Measurements from ENCODE around the gene OLFM1.

The OLFM1 gene

DNA sequence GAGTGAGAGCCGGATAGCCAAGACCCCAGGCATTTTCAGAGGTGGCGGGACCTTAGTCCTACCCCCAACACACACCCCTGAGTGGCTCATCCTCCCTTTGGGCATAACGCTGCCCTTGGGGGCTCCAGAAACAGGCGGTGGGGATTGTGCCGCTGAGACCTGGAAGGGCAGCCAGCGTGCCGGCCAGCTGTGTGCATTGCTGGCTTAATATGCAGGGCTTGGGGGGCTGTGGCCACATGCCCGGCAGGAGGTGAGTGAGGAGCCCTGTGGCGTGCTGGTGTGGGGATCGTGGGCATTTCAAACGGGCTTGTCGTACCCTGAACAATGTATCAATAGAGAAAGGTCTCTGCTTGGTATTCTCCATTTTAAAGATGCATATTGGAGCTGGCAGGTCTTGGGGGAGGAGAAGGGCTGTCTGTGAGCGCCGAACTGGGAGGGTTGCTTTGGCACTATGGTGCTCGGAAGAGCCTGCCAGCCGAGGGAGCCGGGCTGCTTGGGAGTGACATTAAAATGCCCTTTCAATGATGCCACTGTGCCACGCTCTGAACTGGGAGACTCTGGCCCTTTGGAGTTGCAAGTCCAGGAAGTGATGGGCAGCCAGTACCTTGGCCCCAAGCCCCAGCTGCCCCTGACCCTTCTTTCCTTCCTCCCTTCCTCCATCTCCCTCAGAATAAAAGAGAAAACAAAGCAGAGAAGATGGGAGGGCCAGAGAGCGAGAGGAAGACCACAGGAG lies 11.2 kb upstream of the OLFM1 start:
- Histone ChIP-seq H3K27me3 (ENCODE audit: control insufficient read depth in 1 of 2, insufficient read depth in 2 of 2, low read length in 2 of 2) (peaks cover 7 to 14% of the 10 kb centered on the region in 2 donors), H3K9ac (ENCODE audit: low read depth in 1 of 2, low read length in 2 of 2) (no peak overlapping the region), H3K27ac (ENCODE audit: low read depth, low read length) (no peak overlapping the region), H3K4me1 (ENCODE audit: control insufficient read depth in 1 of 2, insufficient read depth in 2 of 2, low read length in 2 of 2) (no peaks in the 10 kb centered on the region), H3K9me3 (ENCODE audit: control insufficient read depth in 1 of 2, low read length in 2 of 2) (no peaks in the 10 kb centered on the region), H3K36me3 (ENCODE audit: control insufficient read depth in 1 of 2, insufficient read depth in 2 of 2, low read length in 2 of 2) (no peaks in the 10 kb centered on the region), H3K4me3 (ENCODE audit: low read depth in 1 of 2, low read length in 2 of 2) (peak overlapping the region in 1 of 2 donors; percentile 28)

DNA sequence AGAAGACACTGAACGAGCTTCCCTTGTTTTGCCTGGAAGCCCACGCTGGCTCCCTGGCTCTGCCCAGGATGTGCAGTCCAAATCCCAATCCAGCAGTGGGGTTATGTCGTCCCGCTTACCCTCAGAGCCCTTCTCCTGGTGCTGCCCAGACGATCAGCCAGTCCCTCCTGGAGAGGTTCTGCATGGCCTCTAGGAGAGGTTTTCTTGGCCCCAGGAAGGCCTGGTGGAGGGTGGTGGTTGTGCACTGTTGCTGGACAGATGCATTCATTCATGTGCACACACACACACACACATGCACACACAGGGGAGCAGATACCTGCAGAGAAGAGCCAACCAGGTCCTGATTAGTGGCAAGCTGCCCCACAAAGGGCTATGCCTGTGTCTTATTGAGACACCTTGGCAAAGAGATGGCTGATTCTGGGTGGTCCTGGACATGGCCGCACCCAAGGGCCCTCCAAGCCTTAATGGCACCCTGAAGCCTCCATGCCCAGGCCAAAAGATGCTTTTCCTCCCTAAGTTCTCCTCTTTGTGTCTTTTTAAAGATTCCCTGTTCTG lies 10.5 kb upstream of the OLFM1 start:
- H3K4me3 ChIP-seq (ENCODE audit: low read depth in 1 of 2, low read length in 2 of 2), result no peak overlapping the region
- no peaks in the 10 kb centered on the region for H3K4me1 ChIP-seq (ENCODE audit: control insufficient read depth in 1 of 2, insufficient read depth in 2 of 2, low read length in 2 of 2)
- H3K36me3 ChIP-seq (ENCODE audit: control insufficient read depth in 1 of 2, insufficient read depth in 2 of 2, low read length in 2 of 2), result no peaks in the 10 kb centered on the region
- peaks cover 7 to 14% of the 10 kb centered on the region in 2 donors for H3K27me3 ChIP-seq (ENCODE audit: control insufficient read depth in 1 of 2, insufficient read depth in 2 of 2, low read length in 2 of 2)
- H3K27ac ChIP-seq (ENCODE audit: low read depth, low read length), result no peak overlapping the region
- H3K9ac ChIP-seq (ENCODE audit: low read depth in 1 of 2, low read length in 2 of 2), result no peak overlapping the region
- H3K9me3 ChIP-seq (ENCODE audit: control insufficient read depth in 1 of 2, low read length in 2 of 2), result no peaks in the 10 kb centered on the region

DNA sequence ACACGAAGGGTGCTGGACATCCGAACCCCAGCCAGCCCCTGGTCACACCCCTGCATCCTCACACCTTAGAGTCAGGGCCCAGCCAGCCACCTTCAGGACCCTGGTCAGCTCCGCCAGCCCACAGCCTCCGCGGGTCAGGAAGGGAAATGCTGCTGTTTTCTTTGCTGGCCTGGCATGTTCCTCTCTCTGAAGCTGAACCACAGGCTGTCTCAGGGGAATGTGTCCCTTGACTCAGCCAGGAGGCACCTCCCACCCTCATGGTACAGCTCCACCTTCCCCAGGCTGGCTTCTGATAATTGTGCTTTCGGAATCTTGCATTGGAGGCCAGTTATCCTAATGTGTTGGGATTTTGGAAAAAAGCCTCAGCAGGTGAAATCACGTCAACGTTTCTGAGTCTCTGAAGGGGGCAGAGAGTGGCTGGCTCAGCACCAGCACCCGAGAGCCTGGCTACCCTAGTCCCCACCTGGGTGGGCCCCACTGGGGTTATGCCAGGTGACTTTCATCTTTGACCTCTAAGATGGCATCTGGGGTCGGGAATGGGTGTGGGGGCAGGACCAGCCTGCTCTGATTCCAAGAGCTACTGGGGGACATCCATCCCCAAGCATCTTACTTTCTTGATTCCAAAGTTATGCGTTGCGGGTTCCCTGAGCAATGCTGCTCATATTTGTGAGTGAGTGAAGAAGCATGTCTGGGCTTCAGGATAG lies 9.8 kb upstream of the OLFM1 start:
- no peaks in the 10 kb centered on the region for H3K9me3 ChIP-seq (ENCODE audit: control insufficient read depth in 1 of 2, low read length in 2 of 2)
- H3K4me3 ChIP-seq (ENCODE audit: low read depth in 1 of 2, low read length in 2 of 2), result no peak overlapping the region
- no peaks in the 10 kb centered on the region for H3K36me3 ChIP-seq (ENCODE audit: control insufficient read depth in 1 of 2, insufficient read depth in 2 of 2, low read length in 2 of 2)
- H3K27ac ChIP-seq (ENCODE audit: low read depth, low read length), result no peak overlapping the region
- no peaks in the 10 kb centered on the region for H3K4me1 ChIP-seq (ENCODE audit: control insufficient read depth in 1 of 2, insufficient read depth in 2 of 2, low read length in 2 of 2)
- H3K9ac ChIP-seq (ENCODE audit: low read depth in 1 of 2, low read length in 2 of 2), result no peak overlapping the region
- H3K27me3 ChIP-seq (ENCODE audit: control insufficient read depth in 1 of 2, insufficient read depth in 2 of 2, low read length in 2 of 2), result peaks cover 7 to 14% of the 10 kb centered on the region in 2 donors

DNA sequence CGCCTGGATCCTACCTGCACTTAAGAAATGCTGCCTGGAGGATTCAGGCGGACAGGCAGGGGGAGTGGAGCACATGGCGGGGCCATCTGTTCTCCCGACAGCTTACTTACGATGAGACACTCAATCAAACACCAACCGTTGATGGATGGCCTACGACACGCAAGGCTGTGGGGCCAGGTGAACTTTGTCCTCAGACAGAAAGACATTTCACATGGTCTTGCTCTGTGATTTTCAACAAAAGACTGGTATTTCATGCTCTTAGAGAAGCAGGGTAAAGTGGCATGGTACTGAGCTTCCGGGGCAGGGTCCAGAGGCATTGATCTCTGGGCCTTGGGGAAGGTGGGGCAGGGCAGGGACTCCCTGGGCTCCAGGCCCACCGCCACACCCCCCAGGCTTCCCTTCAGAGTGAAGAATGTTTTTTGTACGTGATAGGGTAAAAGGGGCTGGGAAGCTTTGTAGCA lies 9.1 kb upstream of the OLFM1 start:
- H3K36me3 ChIP-seq (ENCODE audit: control insufficient read depth in 1 of 2, insufficient read depth in 2 of 2, low read length in 2 of 2), result no peaks in the 10 kb centered on the region
- H3K9me3 ChIP-seq (ENCODE audit: control insufficient read depth in 1 of 2, low read length in 2 of 2), result no peaks in the 10 kb centered on the region
- peaks cover 8 to 14% of the 10 kb centered on the region in 2 donors for H3K27me3 ChIP-seq (ENCODE audit: control insufficient read depth in 1 of 2, insufficient read depth in 2 of 2, low read length in 2 of 2)
- H3K9ac ChIP-seq (ENCODE audit: low read depth in 1 of 2, low read length in 2 of 2), result no peak overlapping the region
- no peaks in the 10 kb centered on the region for H3K4me1 ChIP-seq (ENCODE audit: control insufficient read depth in 1 of 2, insufficient read depth in 2 of 2, low read length in 2 of 2)
- no peak overlapping the region for H3K27ac ChIP-seq (ENCODE audit: low read depth, low read length)
- H3K4me3 ChIP-seq (ENCODE audit: low read depth in 1 of 2, low read length in 2 of 2), result no peak overlapping the region

DNA sequence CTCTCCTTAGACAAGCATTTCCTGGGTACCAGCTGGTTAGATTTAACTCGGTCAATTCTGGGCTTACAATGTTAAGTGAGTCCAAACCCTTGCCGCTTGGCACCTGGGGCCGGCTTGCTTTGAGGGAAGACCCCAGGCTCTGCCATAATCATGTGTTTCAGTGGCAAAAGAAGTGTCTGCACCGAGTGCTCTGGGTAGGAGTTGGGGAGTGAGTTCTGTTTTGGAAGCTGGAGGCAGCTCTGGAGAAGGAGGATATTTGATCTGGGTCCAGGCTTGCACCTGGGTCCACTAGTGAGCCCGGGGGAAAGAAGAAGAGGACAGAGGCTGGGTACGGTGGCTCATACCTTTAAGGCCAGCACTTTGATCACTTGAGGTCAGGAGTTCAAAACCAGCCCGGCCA lies 8.4 kb upstream of the OLFM1 start:
- Histone ChIP-seq H3K9me3 (ENCODE audit: control insufficient read depth in 1 of 2, low read length in 2 of 2) (no peaks in the 10 kb centered on the region), H3K27ac (ENCODE audit: low read depth, low read length) (no peak overlapping the region), H3K27me3 (ENCODE audit: control insufficient read depth in 1 of 2, insufficient read depth in 2 of 2, low read length in 2 of 2) (peaks cover 15 to 19% of the 10 kb centered on the region in 2 donors), H3K36me3 (ENCODE audit: control insufficient read depth in 1 of 2, insufficient read depth in 2 of 2, low read length in 2 of 2) (no peaks in the 10 kb centered on the region), H3K4me1 (ENCODE audit: control insufficient read depth in 1 of 2, insufficient read depth in 2 of 2, low read length in 2 of 2) (no peaks in the 10 kb centered on the region), H3K4me3 (ENCODE audit: low read depth in 1 of 2, low read length in 2 of 2) (no peak overlapping the region), H3K9ac (ENCODE audit: low read depth in 1 of 2, low read length in 2 of 2) (no peak overlapping the region)

DNA sequence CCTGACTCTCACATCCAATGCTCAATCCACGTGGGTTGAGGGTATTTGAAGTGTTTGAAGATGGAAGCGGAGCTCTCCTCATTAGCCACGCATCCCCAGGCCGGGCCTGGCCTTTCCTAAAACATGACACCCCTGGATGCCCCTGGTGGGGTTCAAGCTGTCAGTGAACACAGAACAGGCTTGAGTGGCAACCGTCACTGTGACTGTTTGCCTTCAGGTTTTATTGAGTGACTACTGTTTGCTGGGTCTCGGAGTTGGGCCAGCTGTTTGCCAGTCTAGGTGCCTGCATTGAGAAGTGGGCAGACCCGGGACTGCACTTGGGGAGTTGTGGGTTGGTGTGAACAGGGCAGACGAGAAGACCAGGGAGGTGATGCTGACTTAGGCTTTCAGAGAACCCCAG lies 7.8 kb upstream of the OLFM1 start:
- Histone ChIP-seq H3K36me3 (ENCODE audit: control insufficient read depth in 1 of 2, insufficient read depth in 2 of 2, low read length in 2 of 2) (no peaks in the 10 kb centered on the region), H3K4me1 (ENCODE audit: control insufficient read depth in 1 of 2, insufficient read depth in 2 of 2, low read length in 2 of 2) (no peaks in the 10 kb centered on the region), H3K27ac (ENCODE audit: low read depth, low read length) (no peak overlapping the region), H3K4me3 (ENCODE audit: low read depth in 1 of 2, low read length in 2 of 2) (no peak overlapping the region), H3K9me3 (ENCODE audit: control insufficient read depth in 1 of 2, low read length in 2 of 2) (no peaks in the 10 kb centered on the region), H3K27me3 (ENCODE audit: control insufficient read depth in 1 of 2, insufficient read depth in 2 of 2, low read length in 2 of 2) (peaks cover 15 to 22% of the 10 kb centered on the region in 2 donors), H3K9ac (ENCODE audit: low read depth in 1 of 2, low read length in 2 of 2) (no peak overlapping the region)

DNA sequence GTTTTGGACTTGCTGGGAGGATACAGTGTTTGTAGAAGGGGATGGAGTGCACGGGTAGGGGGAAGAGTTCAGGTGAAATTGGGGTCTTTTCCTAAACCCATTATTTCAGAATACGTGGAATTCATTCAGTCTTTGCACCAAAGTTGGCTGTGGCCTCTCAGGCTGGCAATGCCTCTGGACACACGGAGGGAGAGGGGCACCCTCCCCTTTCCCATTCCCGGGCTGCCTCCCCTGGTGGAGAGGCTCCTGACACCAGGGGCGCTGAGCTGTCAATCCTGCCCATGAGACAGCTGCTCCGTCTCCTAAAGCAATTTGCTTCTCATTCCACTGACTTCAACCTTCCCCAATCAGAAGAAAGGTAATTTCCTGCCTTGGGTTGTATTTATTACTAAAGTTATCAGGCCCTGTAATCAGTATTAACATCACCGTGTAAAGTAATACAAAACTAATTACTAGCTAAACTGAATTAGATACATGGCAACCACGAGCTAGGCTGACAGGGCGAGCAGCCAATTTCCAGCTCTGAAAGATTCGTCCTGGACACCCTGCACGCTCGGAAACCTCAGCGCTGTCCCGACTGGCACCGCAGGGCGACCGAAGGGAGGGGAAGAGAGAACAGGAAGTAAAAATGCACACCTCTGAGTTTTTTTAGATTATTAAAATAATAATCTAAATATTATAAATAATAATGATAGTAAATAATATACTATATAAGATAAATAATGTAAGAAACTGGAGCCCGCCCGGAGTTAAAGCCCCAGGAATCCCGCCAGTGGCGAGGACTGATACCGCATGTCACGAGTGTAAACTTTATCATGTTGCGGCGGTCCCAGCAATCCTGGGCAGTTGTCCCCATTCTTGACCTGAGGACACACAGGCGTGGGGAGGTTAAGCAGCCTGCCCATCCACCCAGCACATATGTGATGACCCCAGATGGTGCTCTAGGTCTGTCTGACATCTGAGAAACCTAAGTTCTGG lies 6.9 kb upstream of the OLFM1 start:
- Histone ChIP-seq H3K27me3 (ENCODE audit: control insufficient read depth in 1 of 2, insufficient read depth in 2 of 2, low read length in 2 of 2) (peaks cover 15 to 22% of the 10 kb centered on the region in 2 donors), H3K9ac (ENCODE audit: low read depth in 1 of 2, low read length in 2 of 2) (no peak overlapping the region), H3K4me3 (ENCODE audit: low read depth in 1 of 2, low read length in 2 of 2) (no peak overlapping the region), H3K9me3 (ENCODE audit: control insufficient read depth in 1 of 2, low read length in 2 of 2) (no peaks in the 10 kb centered on the region), H3K4me1 (ENCODE audit: control insufficient read depth in 1 of 2, insufficient read depth in 2 of 2, low read length in 2 of 2) (no peaks in the 10 kb centered on the region), H3K27ac (ENCODE audit: low read depth, low read length) (no peak overlapping the region), H3K36me3 (ENCODE audit: control insufficient read depth in 1 of 2, insufficient read depth in 2 of 2, low read length in 2 of 2) (no peaks in the 10 kb centered on the region)

DNA sequence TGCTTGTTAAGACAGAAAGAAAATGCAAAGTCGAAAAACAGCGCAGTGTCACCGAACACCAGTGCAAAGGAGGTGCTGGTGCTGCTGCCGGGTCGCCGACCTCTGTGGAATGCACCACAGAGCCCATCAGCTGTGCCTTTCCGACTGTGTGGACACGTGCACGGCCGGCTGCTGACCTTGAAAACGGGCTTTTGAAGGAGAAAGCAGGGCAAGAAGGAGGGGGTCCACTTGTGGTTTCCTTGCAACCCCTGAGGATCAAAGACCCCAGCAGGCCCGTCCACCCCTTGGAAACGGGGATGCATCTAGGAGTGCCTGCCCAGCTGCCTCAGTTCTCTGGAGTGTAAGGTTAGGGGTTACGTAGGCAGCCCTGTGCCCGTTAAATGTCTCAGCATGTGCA lies 6.2 kb upstream of the OLFM1 start:
- H3K27ac ChIP-seq (ENCODE audit: low read depth, low read length), result no peak overlapping the region
- no peaks in the 10 kb centered on the region for H3K9me3 ChIP-seq (ENCODE audit: control insufficient read depth in 1 of 2, low read length in 2 of 2)
- H3K36me3 ChIP-seq (ENCODE audit: control insufficient read depth in 1 of 2, insufficient read depth in 2 of 2, low read length in 2 of 2), result no peaks in the 10 kb centered on the region
- no peaks in the 10 kb centered on the region for H3K4me1 ChIP-seq (ENCODE audit: control insufficient read depth in 1 of 2, insufficient read depth in 2 of 2, low read length in 2 of 2)
- H3K27me3 ChIP-seq (ENCODE audit: control insufficient read depth in 1 of 2, insufficient read depth in 2 of 2, low read length in 2 of 2), result peaks cover 11 to 18% of the 10 kb centered on the region in 2 donors
- H3K9ac ChIP-seq (ENCODE audit: low read depth in 1 of 2, low read length in 2 of 2), result no peak overlapping the region
- H3K4me3 ChIP-seq (ENCODE audit: low read depth in 1 of 2, low read length in 2 of 2), result no peak overlapping the region

DNA sequence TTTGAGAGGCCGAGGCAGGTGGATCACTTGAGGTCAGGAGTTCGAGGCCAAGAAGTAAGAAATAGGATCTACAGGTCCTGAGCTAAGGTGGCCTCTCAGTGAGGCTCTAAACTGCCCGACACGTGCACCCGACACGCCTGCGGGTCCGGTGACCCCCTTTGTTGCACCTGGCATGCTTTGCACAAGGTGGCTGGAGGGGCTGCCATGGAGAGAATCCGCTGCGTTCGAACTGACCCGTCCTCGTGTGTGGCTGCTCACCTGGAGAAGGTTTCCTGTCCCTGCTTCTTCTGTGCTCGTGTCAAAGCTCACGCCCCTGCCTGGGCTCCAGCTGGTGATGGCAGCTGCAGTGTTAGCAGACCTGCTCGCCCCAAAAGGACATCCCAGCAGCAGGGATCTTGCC lies 5.7 kb upstream of the OLFM1 start:
- Histone ChIP-seq H3K27me3 (ENCODE audit: control insufficient read depth in 1 of 2, insufficient read depth in 2 of 2, low read length in 2 of 2) (peaks cover 11 to 13% of the 10 kb centered on the region in 2 donors), H3K4me1 (ENCODE audit: control insufficient read depth in 1 of 2, insufficient read depth in 2 of 2, low read length in 2 of 2) (no peaks in the 10 kb centered on the region), H3K9ac (ENCODE audit: low read depth in 1 of 2, low read length in 2 of 2) (no peak overlapping the region), H3K36me3 (ENCODE audit: control insufficient read depth in 1 of 2, insufficient read depth in 2 of 2, low read length in 2 of 2) (no peaks in the 10 kb centered on the region), H3K4me3 (ENCODE audit: low read depth in 1 of 2, low read length in 2 of 2) (no peak overlapping the region), H3K9me3 (ENCODE audit: control insufficient read depth in 1 of 2, low read length in 2 of 2) (no peaks in the 10 kb centered on the region), H3K27ac (ENCODE audit: low read depth, low read length) (no peak overlapping the region)
